ENCODE measurements around the gene HCAR3.
"Not testable (repeated sequence)": the region's sequence is repeated elsewhere in the genome, so short reads cannot be mapped to it uniquely, and the experiment has no call there.

HCAR3 gene

DNA sequence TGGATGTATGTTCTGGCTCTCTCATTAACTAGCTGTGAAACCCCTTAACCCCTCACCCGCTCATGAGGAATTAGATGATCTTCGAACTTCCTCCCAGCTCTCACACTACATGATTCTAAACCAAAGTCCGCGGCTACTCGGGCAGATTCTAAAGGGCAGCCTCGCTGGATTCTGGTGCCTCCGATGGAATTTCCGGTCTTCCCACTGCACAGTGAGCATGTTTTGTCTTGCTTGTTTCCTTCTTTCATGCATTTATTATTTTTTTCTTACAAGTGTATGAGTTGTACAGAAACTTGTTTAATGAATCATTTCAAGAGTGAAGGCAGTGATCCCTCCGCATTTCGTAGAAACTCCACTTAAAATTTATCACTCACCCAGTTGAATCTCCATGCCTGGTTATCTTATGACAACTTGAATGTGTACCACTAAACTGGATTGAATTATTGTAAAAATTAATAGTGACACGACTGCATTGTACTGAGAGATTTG, 4.5 kb upstream of the HCAR3 start:
- H3K4me3 ChIP-seq (ENCODE audit: low read depth, low read length): no peak overlapping the region
- TF ChIP-seq, protein P1, sequence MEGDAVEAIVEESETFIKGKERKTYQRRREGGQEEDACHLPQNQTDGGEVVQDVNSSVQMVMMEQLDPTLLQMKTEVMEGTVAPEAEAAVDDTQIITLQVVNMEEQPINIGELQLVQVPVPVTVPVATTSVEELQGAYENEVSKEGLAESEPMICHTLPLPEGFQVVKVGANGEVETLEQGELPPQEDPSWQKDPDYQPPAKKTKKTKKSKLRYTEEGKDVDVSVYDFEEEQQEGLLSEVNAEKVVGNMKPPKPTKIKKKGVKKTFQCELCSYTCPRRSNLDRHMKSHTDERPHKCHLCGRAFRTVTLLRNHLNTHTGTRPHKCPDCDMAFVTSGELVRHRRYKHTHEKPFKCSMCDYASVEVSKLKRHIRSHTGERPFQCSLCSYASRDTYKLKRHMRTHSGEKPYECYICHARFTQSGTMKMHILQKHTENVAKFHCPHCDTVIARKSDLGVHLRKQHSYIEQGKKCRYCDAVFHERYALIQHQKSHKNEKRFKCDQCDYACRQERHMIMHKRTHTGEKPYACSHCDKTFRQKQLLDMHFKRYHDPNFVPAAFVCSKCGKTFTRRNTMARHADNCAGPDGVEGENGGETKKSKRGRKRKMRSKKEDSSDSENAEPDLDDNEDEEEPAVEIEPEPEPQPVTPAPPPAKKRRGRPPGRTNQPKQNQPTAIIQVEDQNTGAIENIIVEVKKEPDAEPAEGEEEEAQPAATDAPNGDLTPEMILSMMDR (IDR thresholded peaks at IDR 0.05; ENCODE audit: borderline replicate concordance, insufficient read depth, low read depth, low read length): no peak

DNA sequence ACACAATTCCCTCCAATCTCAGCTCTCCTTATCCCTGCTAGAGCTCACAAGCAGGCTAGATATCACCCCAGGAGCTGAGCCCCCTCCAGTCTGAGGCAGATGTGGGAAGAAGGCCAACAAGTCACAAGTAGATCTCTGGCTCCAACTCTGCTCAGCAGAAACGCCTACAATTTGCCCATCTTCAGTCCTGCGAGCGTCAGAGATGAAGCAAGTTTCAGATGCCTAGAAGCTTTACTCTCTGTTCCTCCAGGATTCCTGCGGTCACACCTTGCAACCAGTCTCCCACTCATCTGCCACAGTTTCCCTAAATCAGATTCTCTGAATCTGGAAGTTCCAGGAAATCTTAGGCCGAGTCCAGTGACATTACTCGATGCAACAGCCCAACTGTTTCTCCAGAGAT, 1.4 kb downstream of the HCAR3 start:
- H3K4me3 ChIP-seq (ENCODE audit: low read depth, low read length): not testable (repeated sequence)

DNA sequence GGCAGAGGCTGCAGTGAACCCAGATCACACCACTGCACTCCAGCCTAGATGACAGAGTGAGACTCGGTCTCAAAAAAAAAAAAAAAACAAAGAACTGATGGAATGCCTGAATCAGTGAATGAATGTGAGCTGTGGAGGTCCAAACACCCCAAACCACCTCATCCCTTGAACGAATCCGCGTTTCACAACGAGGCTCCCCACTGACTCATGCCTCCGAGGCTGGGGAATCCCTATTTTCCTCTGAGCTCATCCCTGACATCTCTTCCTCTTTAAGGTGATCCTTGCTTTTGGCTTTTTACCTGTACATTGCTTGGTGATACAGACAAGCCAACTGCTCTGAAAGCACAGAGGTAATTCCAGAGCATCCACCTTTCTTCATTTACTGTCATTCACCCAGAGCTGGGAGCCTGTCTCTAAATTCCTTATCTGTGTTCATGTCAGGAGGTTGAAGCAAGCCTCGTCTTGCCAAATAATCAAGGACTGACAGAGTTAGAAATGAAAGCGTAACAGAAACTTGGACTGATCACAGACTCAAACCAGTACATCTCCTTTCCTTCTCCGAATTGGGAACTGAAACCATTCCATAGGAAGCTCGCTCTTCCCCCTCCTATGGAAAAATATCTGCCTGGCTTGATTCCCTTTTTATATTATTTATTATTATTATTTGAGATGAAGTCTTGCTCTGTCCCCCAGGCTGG, 3.0 kb downstream of the HCAR3 start:
- H3K4me3 ChIP-seq (ENCODE audit: low read depth, low read length): not testable (repeated sequence)

DNA sequence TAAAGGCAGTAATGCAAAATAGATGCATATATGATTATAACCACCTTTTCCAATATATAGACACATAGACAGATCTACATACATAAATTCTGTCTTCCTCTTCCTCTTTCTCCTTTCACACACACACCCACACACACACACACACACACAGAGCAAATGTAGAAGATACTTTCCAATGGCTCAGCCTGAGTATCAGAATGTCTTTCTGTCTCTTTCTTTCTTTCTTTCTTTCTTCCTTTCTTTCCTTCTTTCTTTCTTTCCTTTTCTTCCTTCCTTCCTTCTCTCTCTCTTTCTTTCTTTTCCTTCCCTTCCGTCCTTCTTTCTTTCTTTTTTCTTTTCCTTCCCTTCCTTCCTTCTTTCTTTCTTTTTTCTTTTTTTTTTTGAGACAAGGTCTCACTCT, 5.3 kb downstream of the HCAR3 start:
- H3K4me3 ChIP-seq (ENCODE audit: low read depth, low read length): not testable (repeated sequence)

DNA sequence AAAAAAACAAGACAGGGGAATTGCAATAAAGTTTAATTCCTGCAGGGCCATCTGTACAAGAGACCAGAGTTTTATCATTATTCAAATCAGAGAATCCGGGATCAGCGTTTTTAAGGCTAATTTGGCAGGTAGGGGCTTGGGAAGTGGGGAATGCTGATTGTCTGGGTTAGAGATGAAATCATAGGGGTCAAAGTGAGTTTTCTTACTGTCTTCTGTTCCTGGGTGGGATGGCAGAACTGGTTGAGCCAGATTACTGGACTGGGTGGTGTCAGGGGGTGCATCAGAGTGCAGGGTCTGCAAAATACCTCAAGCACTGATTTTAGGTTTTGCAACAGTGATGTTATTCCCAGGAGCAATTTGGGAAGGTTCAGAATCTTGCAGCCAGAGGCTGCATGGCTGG, 6.3 kb downstream of the HCAR3 start:
- not testable (repeated sequence) for H3K4me3 ChIP-seq (ENCODE audit: low read depth, low read length)

DNA sequence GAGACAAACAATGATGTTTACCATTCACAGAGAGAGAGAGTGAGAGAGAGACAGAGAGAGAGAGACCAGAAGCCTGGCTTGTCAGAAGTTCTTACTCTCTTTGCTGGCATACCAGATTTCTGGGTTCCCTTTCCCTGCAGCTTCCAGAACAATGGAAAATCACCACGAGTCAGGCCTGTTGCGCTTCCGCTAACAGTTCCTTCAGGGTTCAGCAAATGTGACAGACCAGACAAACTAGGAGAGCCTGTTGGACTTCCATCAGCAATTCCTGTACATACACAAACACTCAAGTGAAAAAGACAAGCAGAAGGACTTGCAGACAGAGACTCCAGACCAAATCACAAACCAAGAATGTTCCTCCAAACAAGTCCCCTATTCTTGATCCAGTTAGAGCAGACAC, 7.3 kb downstream of the HCAR3 start:
- H3K4me3 ChIP-seq (ENCODE audit: low read depth, low read length): not testable (repeated sequence)

DNA sequence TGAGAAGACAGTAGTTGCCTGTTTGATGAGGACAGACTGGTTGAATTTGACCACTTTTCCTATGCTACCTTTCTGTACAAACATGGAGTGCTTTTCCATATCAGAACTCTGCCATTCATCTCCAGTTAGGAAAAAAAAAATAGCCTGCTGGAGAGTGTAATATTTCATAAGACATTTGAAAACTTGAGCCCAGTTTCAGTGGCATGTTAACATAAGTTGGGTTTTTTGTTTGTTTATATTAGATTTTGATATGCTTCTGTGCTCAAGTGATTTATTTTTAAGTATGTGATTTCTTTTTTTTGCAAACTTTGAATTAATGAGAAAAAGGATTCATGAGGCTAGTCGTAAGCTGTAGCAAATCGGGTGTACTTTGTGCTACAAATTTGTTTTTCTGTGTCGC, 12.8 kb downstream of the HCAR3 start:
- H3K4me3 ChIP-seq (ENCODE audit: low read depth, low read length): not testable (repeated sequence)

DNA sequence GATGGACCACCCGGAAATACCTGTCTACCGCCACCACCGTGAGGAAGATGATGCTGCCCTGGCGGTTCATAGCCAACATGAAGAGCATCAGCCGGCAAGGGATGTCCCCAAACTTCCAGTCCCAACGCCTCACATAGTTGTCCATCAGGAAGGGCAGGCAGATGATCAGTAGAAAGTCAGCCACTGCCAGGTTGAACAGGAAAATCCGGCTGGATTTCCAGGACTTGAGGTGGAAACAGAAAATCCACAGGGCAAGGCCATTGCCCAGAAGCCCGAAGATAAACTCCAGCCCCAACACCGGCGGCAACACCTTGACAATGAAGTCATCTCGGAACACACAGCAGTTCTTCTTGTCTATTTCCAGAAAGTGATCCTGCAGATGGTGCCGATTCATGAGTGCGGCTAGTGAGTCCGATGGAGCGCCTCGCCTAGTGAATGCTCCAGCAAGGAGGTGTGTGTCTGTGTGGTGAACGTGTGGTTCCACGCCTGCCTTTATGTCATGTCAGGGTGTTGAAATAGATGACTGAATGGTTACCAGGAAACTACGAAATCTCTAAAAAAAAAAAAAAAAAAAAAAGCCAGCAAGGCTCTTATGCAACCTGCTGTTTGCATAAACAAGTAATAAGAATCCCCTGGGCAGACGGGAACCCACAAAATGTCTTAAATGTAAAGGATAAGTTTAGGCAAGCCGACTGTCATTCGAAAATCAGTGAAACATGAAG, 13.6 kb downstream of the HCAR3 start, which contains the start of gene HCAR2:
Gene HCAR2 (minus strand): TSS at position 468 of the 722 bp plus-strand sequence. CDS start 74 bp downstream, at position 394.
- H3K4me3 ChIP-seq (ENCODE audit: low read depth, low read length): not testable (repeated sequence)

DNA sequence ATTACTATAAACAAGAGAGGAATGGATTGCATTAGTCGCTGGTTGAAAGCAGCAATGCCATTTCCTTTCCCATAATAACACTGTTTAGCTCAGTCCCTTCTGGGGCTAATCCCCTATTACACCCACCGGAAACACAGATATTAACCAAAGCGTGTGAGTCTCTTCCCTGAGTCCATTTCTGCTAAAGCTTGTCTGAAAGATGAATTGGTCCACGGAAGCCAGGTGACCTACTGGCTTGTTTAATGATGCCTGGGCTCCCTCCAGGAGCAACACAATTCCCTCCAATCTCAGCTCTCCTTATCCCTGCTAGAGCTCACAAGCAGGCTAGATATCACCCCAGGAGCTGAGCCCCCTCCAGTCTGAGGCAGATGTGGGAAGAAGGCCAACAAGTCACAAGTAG, 15.1 kb downstream of the HCAR3 start:
- not testable (repeated sequence) for H3K4me3 ChIP-seq (ENCODE audit: low read depth, low read length)

DNA sequence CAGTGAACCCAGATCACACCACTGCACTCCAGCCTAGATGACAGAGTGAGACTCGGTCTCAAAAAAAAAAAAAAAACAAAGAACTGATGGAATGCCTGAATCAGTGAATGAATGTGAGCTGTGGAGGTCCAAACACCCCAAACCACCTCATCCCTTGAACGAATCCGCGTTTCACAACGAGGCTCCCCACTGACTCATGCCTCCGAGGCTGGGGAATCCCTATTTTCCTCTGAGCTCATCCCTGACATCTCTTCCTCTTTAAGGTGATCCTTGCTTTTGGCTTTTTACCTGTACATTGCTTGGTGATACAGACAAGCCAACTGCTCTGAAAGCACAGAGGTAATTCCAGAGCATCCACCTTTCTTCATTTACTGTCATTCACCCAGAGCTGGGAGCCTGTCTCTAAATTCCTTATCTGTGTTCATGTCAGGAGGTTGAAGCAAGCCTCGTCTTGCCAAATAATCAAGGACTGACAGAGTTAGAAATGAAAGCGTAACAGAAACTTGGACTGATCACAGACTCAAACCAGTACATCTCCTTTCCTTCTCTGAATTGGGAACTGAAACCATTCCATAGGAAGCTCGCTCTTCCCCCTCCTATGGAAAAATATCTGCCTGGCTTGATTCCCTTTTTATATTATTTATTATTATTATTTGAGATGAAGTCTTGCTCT, 16.4 kb downstream of the HCAR3 start:
- not testable (repeated sequence) for H3K4me3 ChIP-seq (ENCODE audit: low read depth, low read length)

DNA sequence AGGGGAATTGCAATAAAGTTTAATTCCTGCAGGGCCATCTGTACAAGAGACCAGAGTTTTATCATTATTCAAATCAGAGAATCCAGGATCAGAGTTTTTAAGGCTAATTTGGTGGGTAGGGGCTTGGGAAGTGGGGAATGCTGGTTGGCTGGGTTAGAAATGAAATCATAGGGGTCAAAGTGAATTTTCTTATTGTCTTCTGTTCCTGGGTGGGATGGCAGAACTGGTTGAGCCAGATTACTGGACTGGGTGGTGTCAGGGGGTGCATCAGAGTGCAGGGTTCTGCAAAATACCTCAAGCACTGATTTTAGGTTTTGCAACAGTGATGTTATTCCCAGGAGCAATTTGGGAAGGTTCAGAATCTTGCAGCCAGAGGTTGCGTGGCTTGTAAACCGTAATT, 19.7 kb downstream of the HCAR3 start:
- not testable (repeated sequence) for H3K4me3 ChIP-seq (ENCODE audit: low read depth, low read length)

DNA sequence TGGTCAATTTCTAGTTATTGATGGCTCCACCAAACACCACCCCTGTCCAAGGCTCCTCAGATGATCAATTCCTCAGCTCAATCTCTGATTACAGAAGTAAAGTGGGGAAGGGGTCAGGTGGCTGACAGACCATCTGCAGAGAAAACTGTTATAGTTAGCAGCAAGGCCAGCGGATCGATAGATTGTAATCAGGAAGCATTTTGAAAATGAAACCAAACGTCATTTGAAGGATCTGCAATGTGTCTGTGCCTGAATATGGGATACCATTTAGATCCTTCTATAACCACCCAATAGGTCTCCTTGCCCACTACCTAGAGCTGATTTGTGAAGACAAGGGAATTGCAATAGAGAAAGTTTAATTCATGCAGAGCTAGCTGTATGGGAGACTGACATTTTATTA, 25.0 kb downstream of the HCAR3 start:
- TF ChIP-seq, protein P1 (IDR thresholded peaks at IDR 0.05; ENCODE audit: borderline replicate concordance, insufficient read depth, low read depth, low read length): no peak
- no peak overlapping the region for H3K4me3 ChIP-seq (ENCODE audit: low read depth, low read length)

DNA sequence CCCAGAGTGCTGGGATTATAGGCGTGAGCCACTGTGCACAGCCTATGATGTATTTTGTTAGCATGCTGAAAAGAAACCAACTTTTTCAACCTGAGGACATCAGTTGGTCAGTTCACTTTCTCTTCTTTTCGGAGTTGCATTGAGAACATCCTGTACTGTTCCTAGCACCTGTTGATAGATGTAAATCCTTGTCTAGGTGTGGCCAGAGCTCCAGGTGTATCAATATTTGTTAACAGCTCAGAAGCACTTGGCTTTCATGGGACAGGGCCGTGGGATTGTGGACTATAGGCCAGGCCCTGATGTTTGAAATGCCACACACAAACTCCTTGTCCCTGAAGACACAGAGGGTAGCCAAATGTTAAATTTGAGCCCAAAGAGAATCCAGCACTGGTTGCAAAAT, 28.3 kb downstream of the HCAR3 start:
- TF ChIP-seq, protein P1 (IDR thresholded peaks at IDR 0.05; ENCODE audit: borderline replicate concordance, insufficient read depth, low read depth, low read length): no peak
- H3K4me3 ChIP-seq (ENCODE audit: low read depth, low read length): no peak overlapping the region
